Kidney (tissue), 14 donors: ENCODE measurements around the gene ARHGAP8. TPM values are rescaled to one million over a fixed set of nuclear protein-coding genes. Genes with fewer than 3 reads are reported as not detected.
A peak's percentile ranks its signal among the peaks of the same experiment; 100 is the strongest.

ENCODE experiments used
- DNase-seq, 5 donors: peaks; one replicate each; pipeline ENCODE4 v3.0.0-alpha.2; 2013 to 2020
- FAIRE-seq: peaks from 2 replicates; lab custom pipeline; 2012; peaks lifted over from hg19 to GRCh38; lab: Jason Lieb, UNC
- H3K27ac ChIP-seq, 2 donors: one replicate each; pipeline ENCODE4 v1.7.0; 2013; ENCODE audit warnings: low read depth in 2 of 2, low read length in 2 of 2, inconsistent platforms in 1 of 2
- H3K27me3 ChIP-seq: one replicate; pipeline ENCODE4 v1.7.1; 2013; ENCODE audit warnings: low read length, inconsistent platforms; ENCODE audit not compliant: control insufficient read depth, insufficient read depth
- H3K36me3 ChIP-seq, 3 donors: one replicate each; pipeline versions ENCODE4 v1.7.0 to v1.7.1; 2013; ENCODE audit warnings: low read length in 3 of 3, control low read depth in 1 of 3, inconsistent platforms in 1 of 3; ENCODE audit not compliant: insufficient read depth in 3 of 3, control insufficient read depth in 2 of 3
- H3K4me1 ChIP-seq, 3 donors: one replicate each; pipeline versions ENCODE4 v1.7.0 to v1.7.1; 2013; ENCODE audit warnings: low read length in 3 of 3, inconsistent platforms in 1 of 3, low read depth in 1 of 3; ENCODE audit not compliant: control insufficient read depth in 2 of 3, insufficient read depth in 2 of 3
- H3K4me3 ChIP-seq, 3 donors: one replicate each; pipeline versions ENCODE4 v1.7.0 to v1.8.1; 2013; ENCODE audit warnings: low read length in 3 of 3, control low read depth in 1 of 3, inconsistent platforms in 1 of 3
- H3K9ac ChIP-seq, 3 donors: one replicate each; pipeline versions ENCODE4 v1.7.0 to v1.7.1; 2013; ENCODE audit warnings: low read length in 3 of 3, control low read depth in 1 of 3, inconsistent platforms in 1 of 3
- H3K9me3 ChIP-seq, 3 donors: one replicate each; pipeline versions ENCODE4 v1.7.0 to v1.7.1; 2013; ENCODE audit warnings: low read length in 3 of 3, control low read depth in 1 of 3, inconsistent platforms in 1 of 3; ENCODE audit not compliant: control insufficient read depth in 2 of 3, insufficient read depth in 1 of 3
- CTCF ChIP-seq: IDR thresholded peaks from 3 replicates; pipeline ENCODE4 v1.5.1; 2012; ENCODE audit warnings: mild to moderate bottlenecking, moderate library complexity, borderline replicate concordance; ENCODE audit not compliant: insufficient read depth; ENCODE audit errors: extremely low read depth
- intact Hi-C: fragments of 100-400 bp; cut with DNase I; formaldehyde crosslinking; loops from one replicate; pipeline ENCODE4 v1.11.1; 2022
- polyA plus RNA-seq: library from polyadenylated mRNA; stranded (reverse); fragments of 350-450 nt; fragmentation: Illumina TruSeq; extraction: RNeasy Lipid Tissue Mini Kit (QIAGEN cat#74804); gene quantifications from one replicate; pipeline ENCODE4 v1.2.3, GENCODE V29; 2014; ENCODE audit warnings: low read depth, low replicate concordance; ENCODE audit not compliant: insufficient read depth
- total RNA-seq: library from RNA; stranded (reverse); fragmentation: NEBNext Ultra II Directional; extraction: Animal tissue kit (Norgen Biotek cat#: 25700); gene quantifications from one replicate; pipeline ENCODE4 v1.2.1, GENCODE V29; 2021
- donor health status: control.
- donor health status: control.
- donor health status: control.
- donor health status: control.
- donor health status: control.
- donor health status: DM: yes; HTN: yes; CAD: no.
- donor health status: Normal renal cell carcinoma (clear cell type).

ARHGAP8 gene
- total and polyA plus RNA-seq, 2 donors from 2014 or later: 30.2 to 35.7 TPM

GRCh38 chr22:44847892-44848291, 95.5 kb downstream of the ARHGAP8 start:
- no peak overlapping the region for H3K9ac ChIP-seq
- no peaks in the 10 kb centered on the region for H3K4me1 ChIP-seq
- H3K9me3 ChIP-seq: no peaks in the 10 kb centered on the region
- intact Hi-C loops: no loop called here
- DNase-seq (peak in 1 of 5 donors; percentile 63), FAIRE-seq (no peak)
- no peaks in the 10 kb centered on the region for H3K36me3 ChIP-seq
- H3K4me3 ChIP-seq: no peak overlapping the region
- no peak overlapping the region for H3K27ac ChIP-seq
- no peaks in the 10 kb centered on the region for H3K27me3 ChIP-seq
- no peak for TF ChIP-seq CTCF

GRCh38 chr22:44848296-44848741, 95.9 kb downstream of the ARHGAP8 start:
- no peak for FAIRE-seq
- TF ChIP-seq CTCF: no peak
- no peaks in the 10 kb centered on the region for H3K4me1 ChIP-seq
- DNase-seq: peak in 1 of 5 donors; percentile 61
- no peaks in the 10 kb centered on the region for H3K9me3 ChIP-seq
- intact Hi-C loops: no loop called here
- H3K27ac ChIP-seq: no peak overlapping the region
- H3K27me3 ChIP-seq: no peaks in the 10 kb centered on the region
- no peak overlapping the region for H3K4me3 ChIP-seq
- H3K36me3 ChIP-seq: no peaks in the 10 kb centered on the region
- H3K9ac ChIP-seq: no peak overlapping the region

GRCh38 chr22:44848791-44849420, 96.5 kb downstream of the ARHGAP8 start:
- no peaks in the 10 kb centered on the region for H3K36me3 ChIP-seq
- no peak for FAIRE-seq
- no peaks in the 10 kb centered on the region for H3K9me3 ChIP-seq
- H3K9ac ChIP-seq: no peak overlapping the region
- peak in 2 of 5 donors; percentile 17 to 66 for DNase-seq
- no peak for TF ChIP-seq CTCF
- H3K27me3 ChIP-seq: no peaks in the 10 kb centered on the region
- no peak overlapping the region for H3K4me3 ChIP-seq
- intact Hi-C loops: no loop called here
- no peak overlapping the region for H3K27ac ChIP-seq
- H3K4me1 ChIP-seq: no peaks in the 10 kb centered on the region
